MM.1S (cell line): Measurements from ENCODE around the gene KCNIP1.

ENCODE experiments used
- EZH2 ChIP-seq: fragments of 300-600 bp; sonication (generic); optimal IDR thresholded peaks from 2 replicates; pipeline ENCODE3; 2017; ENCODE audit warnings: low read depth, mild to moderate bottlenecking, antibody characterized with exemption, low read length, mixed read lengths
- TF ChIP-seq, protein P1 (sequence below): fragments of 300-600 bp; sonication (generic); IDR thresholded peaks from 2 replicates; pipeline ENCODE4 v1.5.1; 2016; ENCODE audit warnings: antibody characterized with exemption, low read length, mixed read lengths

DNA sequence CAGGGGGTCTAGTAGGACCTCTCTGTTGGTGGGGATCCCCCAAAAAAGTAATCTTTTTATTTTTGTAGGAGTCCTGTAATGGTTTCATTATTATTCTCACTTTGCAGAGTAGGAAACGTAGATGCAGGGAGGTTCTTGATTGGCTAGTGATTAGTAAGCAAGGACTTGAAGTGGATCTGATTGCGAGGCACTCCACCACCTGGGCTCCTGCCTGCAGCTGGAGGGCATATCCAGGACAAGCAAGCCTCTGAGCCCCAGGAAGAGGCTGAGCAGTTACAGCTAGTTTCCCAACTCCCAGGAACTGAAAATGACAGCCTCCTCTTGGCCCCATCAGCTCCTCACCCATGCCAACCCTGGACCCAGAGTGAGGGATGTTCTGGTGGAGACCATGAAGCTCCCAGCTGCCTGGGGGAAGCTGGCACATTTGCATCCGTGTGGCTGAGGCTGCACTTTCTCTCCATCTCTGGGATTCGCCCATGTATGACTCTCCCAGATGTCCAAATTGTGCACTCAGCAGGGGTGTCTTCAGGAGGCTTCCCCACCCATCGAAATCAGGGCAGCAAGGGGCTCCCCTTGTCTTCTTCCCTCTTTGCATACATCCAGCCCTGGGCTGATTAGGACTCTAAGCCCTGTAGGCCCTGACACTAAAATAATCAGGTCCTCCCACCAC lies 10.2 kb downstream of the KCNIP1 start:
- TF ChIP-seq, protein P1, sequence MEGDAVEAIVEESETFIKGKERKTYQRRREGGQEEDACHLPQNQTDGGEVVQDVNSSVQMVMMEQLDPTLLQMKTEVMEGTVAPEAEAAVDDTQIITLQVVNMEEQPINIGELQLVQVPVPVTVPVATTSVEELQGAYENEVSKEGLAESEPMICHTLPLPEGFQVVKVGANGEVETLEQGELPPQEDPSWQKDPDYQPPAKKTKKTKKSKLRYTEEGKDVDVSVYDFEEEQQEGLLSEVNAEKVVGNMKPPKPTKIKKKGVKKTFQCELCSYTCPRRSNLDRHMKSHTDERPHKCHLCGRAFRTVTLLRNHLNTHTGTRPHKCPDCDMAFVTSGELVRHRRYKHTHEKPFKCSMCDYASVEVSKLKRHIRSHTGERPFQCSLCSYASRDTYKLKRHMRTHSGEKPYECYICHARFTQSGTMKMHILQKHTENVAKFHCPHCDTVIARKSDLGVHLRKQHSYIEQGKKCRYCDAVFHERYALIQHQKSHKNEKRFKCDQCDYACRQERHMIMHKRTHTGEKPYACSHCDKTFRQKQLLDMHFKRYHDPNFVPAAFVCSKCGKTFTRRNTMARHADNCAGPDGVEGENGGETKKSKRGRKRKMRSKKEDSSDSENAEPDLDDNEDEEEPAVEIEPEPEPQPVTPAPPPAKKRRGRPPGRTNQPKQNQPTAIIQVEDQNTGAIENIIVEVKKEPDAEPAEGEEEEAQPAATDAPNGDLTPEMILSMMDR: no peak
- no peak for TF ChIP-seq EZH2
